ENCODE results near the gene DAPK3.

DAPK3 gene

GRCh38 chr19:3982701-3983541, 12.0 kb upstream of the DAPK3 start:
- TF ChIP-seq EZH2phosphoT487 (IDR thresholded peaks at IDR 0.05; ENCODE audit: low read length) (no peak), EZH2 (optimal IDR thresholded peaks at IDR 0.05; ENCODE audit: low read depth, low read length) (no peak), CTCF (IDR thresholded peaks at IDR 0.05; ENCODE audit: low read length) (no peak)
- no peak for DNase-seq
- H3K4me2 ChIP-seq (ENCODE audit: low read depth, low read length), result peak overlapping the region; percentile 76
- peaks cover 8% of the 10 kb centered on the region for H3K4me1 ChIP-seq (ENCODE audit: low read length)
- peaks cover 65% of the 10 kb centered on the region for H4K20me1 ChIP-seq (ENCODE audit: insufficient read depth, low read length)
- peaks cover 84% of the 10 kb centered on the region for H3F3A ChIP-seq (ENCODE audit: insufficient read depth, low read length)
- no peak overlapping the region for H3K4me3 ChIP-seq (ENCODE audit: low read length)
- peaks cover 72% of the 10 kb centered on the region for H3K79me2 ChIP-seq (ENCODE audit: low read length)
- no peaks in the 10 kb centered on the region for H3K9me2 ChIP-seq (replicated peaks; ENCODE audit: insufficient read depth, low read length)
- H2AFZ ChIP-seq (ENCODE audit: low read length), result no peak overlapping the region
- no peaks in the 10 kb centered on the region for H3K27me3 ChIP-seq (replicated peaks; ENCODE audit: insufficient read depth, low read length)
- H3K27ac ChIP-seq (ENCODE audit: low read length), result no peak overlapping the region
- no peak overlapping the region for H3K9ac ChIP-seq (ENCODE audit: low read length)
- H3K9me3 ChIP-seq (replicated peaks; ENCODE audit: insufficient read depth, low read length), result no peaks in the 10 kb centered on the region
- peaks cover 64% of the 10 kb centered on the region for H3K36me3 ChIP-seq (replicated peaks; ENCODE audit: insufficient read depth, low read length)

- Histone ChIP-seq H3K4me3 (ENCODE audit: low read length) (no peak overlapping the region), H3K4me2 (ENCODE audit: low read depth, low read length) (no peak overlapping the region), H3K27ac (ENCODE audit: low read length) (no peak overlapping the region)
Observed at GRCh38 chr19:3981736-3982681, 11.1 kb upstream of the DAPK3 start.

GRCh38 chr19:3981373-3981735, 10.5 kb upstream of the DAPK3 start:
- no peak overlapping the region for H3K9ac ChIP-seq (ENCODE audit: low read length)
- H3K4me1 ChIP-seq (ENCODE audit: low read length), result peaks cover 8% of the 10 kb centered on the region
- no peaks in the 10 kb centered on the region for H3K27me3 ChIP-seq (replicated peaks; ENCODE audit: insufficient read depth, low read length)
- H3K79me2 ChIP-seq (ENCODE audit: low read length), result peaks cover 88% of the 10 kb centered on the region
- no peak overlapping the region for H2AFZ ChIP-seq (ENCODE audit: low read length)
- no peaks in the 10 kb centered on the region for H3K9me2 ChIP-seq (replicated peaks; ENCODE audit: insufficient read depth, low read length)
- no peak overlapping the region for H3K4me3 ChIP-seq (ENCODE audit: low read length)
- no peak overlapping the region for H3K4me2 ChIP-seq (ENCODE audit: low read depth, low read length)
- no peak for DNase-seq
- no peaks in the 10 kb centered on the region for H3K9me3 ChIP-seq (replicated peaks; ENCODE audit: insufficient read depth, low read length)
- H3K27ac ChIP-seq (ENCODE audit: low read length), result no peak overlapping the region
- H4K20me1 ChIP-seq (ENCODE audit: insufficient read depth, low read length), result peaks cover 81% of the 10 kb centered on the region
- TF ChIP-seq EZH2phosphoT487 (IDR thresholded peaks at IDR 0.05; ENCODE audit: low read length) (no peak), EZH2 (optimal IDR thresholded peaks at IDR 0.05; ENCODE audit: low read depth, low read length) (no peak), CTCF (IDR thresholded peaks at IDR 0.05; ENCODE audit: low read length) (no peak)
- peaks cover 86% of the 10 kb centered on the region for H3F3A ChIP-seq (ENCODE audit: insufficient read depth, low read length)
- H3K36me3 ChIP-seq (replicated peaks; ENCODE audit: insufficient read depth, low read length), result peaks cover 79% of the 10 kb centered on the region

More at GRCh38 chr19:3981736-3982681, 11.1 kb upstream of the DAPK3 start:
- TF ChIP-seq EZH2 (optimal IDR thresholded peaks at IDR 0.05; ENCODE audit: low read depth, low read length) (no peak), CTCF (IDR thresholded peaks at IDR 0.05; ENCODE audit: low read length) (no peak), EZH2phosphoT487 (IDR thresholded peaks at IDR 0.05; ENCODE audit: low read length) (no peak)
- H3K9me2 ChIP-seq (replicated peaks; ENCODE audit: insufficient read depth, low read length), result no peaks in the 10 kb centered on the region
- H3K4me1 ChIP-seq (ENCODE audit: low read length), result peaks cover 8% of the 10 kb centered on the region
- H3K79me2 ChIP-seq (ENCODE audit: low read length), result peaks cover 81% of the 10 kb centered on the region
- peaks cover 73% of the 10 kb centered on the region for H3K36me3 ChIP-seq (replicated peaks; ENCODE audit: insufficient read depth, low read length)
- no peaks in the 10 kb centered on the region for H3K27me3 ChIP-seq (replicated peaks; ENCODE audit: insufficient read depth, low read length)
- H2AFZ ChIP-seq (ENCODE audit: low read length), result no peak overlapping the region
- no peak overlapping the region for H3K9ac ChIP-seq (ENCODE audit: low read length)
- no peaks in the 10 kb centered on the region for H3K9me3 ChIP-seq (replicated peaks; ENCODE audit: insufficient read depth, low read length)
- H4K20me1 ChIP-seq (ENCODE audit: insufficient read depth, low read length), result peaks cover 74% of the 10 kb centered on the region
- H3F3A ChIP-seq (ENCODE audit: insufficient read depth, low read length), result peaks cover 86% of the 10 kb centered on the region
- DNase-seq, result no peak
